Kidney (tissue), 14 donors: ENCODE data around the gene ACTBL2. TPM values are rescaled to one million over a fixed set of nuclear protein-coding genes. Genes with fewer than 3 reads are reported as not detected.

Source experiments
- DNase-seq, 5 donors: peaks; one replicate each; pipeline ENCODE4 v3.0.0-alpha.2; 2013 to 2020
- FAIRE-seq: peaks from 2 replicates; lab custom pipeline; 2012; peaks lifted over from hg19 to GRCh38; lab: Jason Lieb, UNC
- H3K27ac ChIP-seq, 2 donors: one replicate each; pipeline ENCODE4 v1.7.0; 2013; ENCODE audit warnings: low read depth in 2 of 2, low read length in 2 of 2, inconsistent platforms in 1 of 2
- H3K27me3 ChIP-seq: one replicate; pipeline ENCODE4 v1.7.1; 2013; ENCODE audit warnings: low read length, inconsistent platforms; ENCODE audit not compliant: control insufficient read depth, insufficient read depth
- H3K36me3 ChIP-seq, 3 donors: one replicate each; pipeline versions ENCODE4 v1.7.0 to v1.7.1; 2013; ENCODE audit warnings: low read length in 3 of 3, control low read depth in 1 of 3, inconsistent platforms in 1 of 3; ENCODE audit not compliant: insufficient read depth in 3 of 3, control insufficient read depth in 2 of 3
- H3K4me1 ChIP-seq, 3 donors: one replicate each; pipeline versions ENCODE4 v1.7.0 to v1.7.1; 2013; ENCODE audit warnings: low read length in 3 of 3, inconsistent platforms in 1 of 3, low read depth in 1 of 3; ENCODE audit not compliant: control insufficient read depth in 2 of 3, insufficient read depth in 2 of 3
- H3K4me3 ChIP-seq, 3 donors: one replicate each; pipeline versions ENCODE4 v1.7.0 to v1.8.1; 2013; ENCODE audit warnings: low read length in 3 of 3, control low read depth in 1 of 3, inconsistent platforms in 1 of 3
- H3K9ac ChIP-seq, 3 donors: one replicate each; pipeline versions ENCODE4 v1.7.0 to v1.7.1; 2013; ENCODE audit warnings: low read length in 3 of 3, control low read depth in 1 of 3, inconsistent platforms in 1 of 3
- H3K9me3 ChIP-seq, 3 donors: one replicate each; pipeline versions ENCODE4 v1.7.0 to v1.7.1; 2013; ENCODE audit warnings: low read length in 3 of 3, control low read depth in 1 of 3, inconsistent platforms in 1 of 3; ENCODE audit not compliant: control insufficient read depth in 2 of 3, insufficient read depth in 1 of 3
- CTCF ChIP-seq: IDR thresholded peaks from 3 replicates; pipeline ENCODE4 v1.5.1; 2012; ENCODE audit warnings: mild to moderate bottlenecking, moderate library complexity, borderline replicate concordance; ENCODE audit not compliant: insufficient read depth; ENCODE audit errors: extremely low read depth
- intact Hi-C: fragments of 100-400 bp; cut with DNase I; formaldehyde crosslinking; loops from one replicate; pipeline ENCODE4 v1.11.1; 2022
- polyA plus RNA-seq: library from polyadenylated mRNA; stranded (reverse); fragments of 350-450 nt; fragmentation: Illumina TruSeq; extraction: RNeasy Lipid Tissue Mini Kit (QIAGEN cat#74804); gene quantifications from one replicate; pipeline ENCODE4 v1.2.3, GENCODE V29; 2014; ENCODE audit warnings: low read depth, low replicate concordance; ENCODE audit not compliant: insufficient read depth
- total RNA-seq: library from RNA; stranded (reverse); fragmentation: NEBNext Ultra II Directional; extraction: Animal tissue kit (Norgen Biotek cat#: 25700); gene quantifications from one replicate; pipeline ENCODE4 v1.2.1, GENCODE V29; 2021
- donor health status: control.
- donor health status: control.
- donor health status: control.
- donor health status: control.
- donor health status: control.
- donor health status: DM: yes; HTN: yes; CAD: no.
- donor health status: Normal renal cell carcinoma (clear cell type).

ACTBL2 gene
- total and polyA plus RNA-seq, 2 donors from 2014 or later: 0.13 TPM; not detected in 1

GRCh38 chr5:57442080-57442839 lies 40.4 kb downstream of the ACTBL2 start:
- H3K4me3 ChIP-seq: no peak overlapping the region
- H3K4me1 ChIP-seq: no peaks in the 10 kb centered on the region
- no peak for TF ChIP-seq CTCF
- H3K9me3 ChIP-seq: no peaks in the 10 kb centered on the region
- H3K27ac ChIP-seq: no peak overlapping the region
- H3K9ac ChIP-seq: no peak overlapping the region
- FAIRE-seq (no peak), DNase-seq (peak in 1 of 5 donors; percentile 31)
- no peaks in the 10 kb centered on the region for H3K27me3 ChIP-seq
- H3K36me3 ChIP-seq: no peaks in the 10 kb centered on the region
- intact Hi-C loops: no loop called here

- no peaks in the 10 kb centered on the region for H3K36me3 ChIP-seq
- peak in 3 of 5 donors; percentile 28 to 62 (median 59) for DNase-seq
- TF ChIP-seq CTCF: no peak
- no peak overlapping the region for H3K4me3 ChIP-seq
- H3K27ac ChIP-seq: no peak overlapping the region
- H3K4me1 ChIP-seq: no peaks in the 10 kb centered on the region
- H3K27me3 ChIP-seq: no peaks in the 10 kb centered on the region
- no peaks in the 10 kb centered on the region for H3K9me3 ChIP-seq
- intact Hi-C loops: no loop called here
- H3K9ac ChIP-seq: no peak overlapping the region
- no peak for FAIRE-seq
These were observed 41.1 kb downstream of the ACTBL2 start for GRCh38 chr5:57441557-57441956.

GRCh38 chr5:57439601-57440000 lies 43.0 kb downstream of the ACTBL2 start:
- no peak for DNase-seq
- no peak for TF ChIP-seq CTCF
- intact Hi-C loops: no loop called here
- no peak overlapping the region for H3K27ac ChIP-seq
- H3K36me3 ChIP-seq: no peaks in the 10 kb centered on the region
- no peak for FAIRE-seq
- H3K4me1 ChIP-seq: no peaks in the 10 kb centered on the region
- no peaks in the 10 kb centered on the region for H3K9me3 ChIP-seq
- H3K27me3 ChIP-seq: no peaks in the 10 kb centered on the region
- H3K4me3 ChIP-seq: no peak overlapping the region
- no peak overlapping the region for H3K9ac ChIP-seq
